Measurements from ENCODE around the gene VAV2. TPM values are rescaled to one million over a fixed set of nuclear protein-coding genes. Genes with fewer than 3 reads are reported as not detected.

Gene VAV2
- total RNA-seq, 4 donors from 2014 or later: 10.3 to 20.1 (median 13.1) TPM

- no peaks in the 10 kb centered on the region for H3K27me3 ChIP-seq
- WGBS, 2 donors: 68 to 72% methylated on average over 10 of the region's 10 CpGs
- H3K9me3 ChIP-seq: peaks cover 0 to 7% (median 0%) of the 10 kb centered on the region in 4 donors
- peaks cover 0 to 23% (median 0%) of the 10 kb centered on the region in 3 donors for H3K36me3 ChIP-seq
- TF ChIP-seq EP300 (IDR thresholded peaks at IDR 0.05): no peak
- no peak for TF ChIP-seq POLR2A (IDR thresholded peaks at IDR 0.05)
- no peak for TF ChIP-seq CTCF (IDR thresholded peaks at IDR 0.05)
- H3K4me1 ChIP-seq: no peaks in the 10 kb centered on the region
- H3K4me3 ChIP-seq: no peak overlapping the region
- DNase-seq (ENCODE audit: low spot score in 2 of 2): no peak
- no peak overlapping the region for H3K27ac ChIP-seq
Observed at GRCh38 chr9:133727277-133727875, 264.7 kb downstream of the VAV2 start.

- peaks cover 0 to 7% (median 0%) of the 10 kb centered on the region in 4 donors for H3K9me3 ChIP-seq
- no peak overlapping the region for H3K4me3 ChIP-seq
- peak; percentile 22 to 63 for DNase-seq (ENCODE audit: low spot score in 2 of 2)
- H3K27ac ChIP-seq: no peak overlapping the region
- WGBS, 2 donors: 78 to 80% methylated on average over 14 of the region's 14 CpGs
- no peaks in the 10 kb centered on the region for H3K27me3 ChIP-seq
- peaks cover 0 to 23% (median 0%) of the 10 kb centered on the region in 3 donors for H3K36me3 ChIP-seq
- H3K4me1 ChIP-seq: no peaks in the 10 kb centered on the region
- peak; percentile 28 to 67 (median 39) for TF ChIP-seq CTCF (IDR thresholded peaks at IDR 0.05)
- TF ChIP-seq POLR2A (IDR thresholded peaks at IDR 0.05): no peak
- TF ChIP-seq EP300 (IDR thresholded peaks at IDR 0.05): no peak
Observed at GRCh38 chr9:133726401-133727276, 265.5 kb downstream of the VAV2 start.

GRCh38 chr9:133725886-133726285 lies 266.2 kb downstream of the VAV2 start:
- Histone ChIP-seq H3K27ac (no peak overlapping the region), H3K27me3 (no peaks in the 10 kb centered on the region), H3K36me3 (peaks cover 0 to 17% (median 0%) of the 10 kb centered on the region in 3 donors), H3K4me1 (no peaks in the 10 kb centered on the region), H3K9me3 (peaks cover 0 to 7% (median 0%) of the 10 kb centered on the region in 4 donors), H3K4me3 (no peak overlapping the region)
- no peak for TF ChIP-seq POLR2A (IDR thresholded peaks at IDR 0.05)
- TF ChIP-seq CTCF (IDR thresholded peaks at IDR 0.05): no peak
- no peak for TF ChIP-seq EP300 (IDR thresholded peaks at IDR 0.05)
- 79 to 85% methylated on average over 7 of the region's 7 CpGs for WGBS, 2 donors
- DNase-seq (ENCODE audit: low spot score in 2 of 2): no peak

GRCh38 chr9:133718563-133719315 lies 273.4 kb downstream of the VAV2 start:
- H3K9me3 ChIP-seq: peaks cover 0 to 2% (median 0%) of the 10 kb centered on the region in 4 donors
- no peak overlapping the region for H3K27ac ChIP-seq
- H3K27me3 ChIP-seq: no peaks in the 10 kb centered on the region
- DNase-seq (ENCODE audit: low spot score in 2 of 2): no peak
- WGBS, 2 donors: 79 to 85% methylated on average over 12 to 15 of the region's 15 CpGs
- peaks cover 0 to 25% (median 15%) of the 10 kb centered on the region in 4 donors for H3K4me1 ChIP-seq
- H3K36me3 ChIP-seq: peaks cover 0 to 3% (median 0%) of the 10 kb centered on the region in 3 donors
- TF ChIP-seq POLR2A (IDR thresholded peaks at IDR 0.05) (no peak), EP300 (IDR thresholded peaks at IDR 0.05) (no peak), CTCF (IDR thresholded peaks at IDR 0.05) (no peak)
- no peak overlapping the region for H3K4me3 ChIP-seq

Data from tibial nerve (tissue), 4 donors.